ENCODE data around the gene ZCCHC13.
"Not testable (repeated sequence)": the region's sequence is repeated elsewhere in the genome, so short reads cannot be mapped to it uniquely, and the experiment has no call there.

- TF ChIP-seq CTCF (IDR thresholded peaks at IDR 0.05; ENCODE audit: extremely low read depth in 1 of 2, insufficient read depth in 1 of 2, low read depth in 1 of 2, low read length in 2 of 2); MYC (IDR thresholded peaks at IDR 0.05; ENCODE audit: low read depth, low read length); POLR2AphosphoS5 (IDR thresholded peaks at IDR 0.05; ENCODE audit: insufficient read depth, low read depth, low read length): not testable (repeated sequence)
Observed at GRCh38 chrX:74258111-74258510, 45.9 kb upstream of the ZCCHC13 start.

Measured in endothelial cell of umbilical vein (primary cell).